ENCODE results near the gene PLA2G4E. TPM values are rescaled to one million over a fixed set of nuclear protein-coding genes. Genes with fewer than 3 reads are reported as not detected.

The PLA2G4E gene
- total and polyA plus RNA-seq, 9 of the 15 experiments (the other 6 are each of a cell fraction or from before 2014, with no cell fraction given) = 0.03 TPM; not detected in 8

DNA sequence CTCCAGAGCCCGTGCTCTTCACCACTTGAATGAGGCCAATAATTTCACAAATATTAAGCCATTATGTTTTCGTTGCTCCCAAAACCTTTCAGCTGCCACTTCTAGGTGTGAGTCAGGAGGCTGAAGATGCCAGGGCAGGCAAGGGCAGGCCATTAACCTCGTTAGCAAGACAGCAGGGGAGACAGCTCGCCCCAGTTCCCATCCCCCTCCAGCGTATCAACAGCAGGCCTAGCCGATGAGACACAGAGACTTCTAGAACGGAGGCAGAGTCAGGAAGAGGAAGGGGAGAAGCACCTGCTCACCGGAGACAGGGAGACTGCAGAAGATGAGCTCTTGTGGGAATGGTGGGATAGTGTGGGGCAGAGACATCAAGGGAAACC is 28.0 kb upstream of the PLA2G4E start:
- in situ Hi-C loops (cut with MboI) = no loop called here
- no peak for FAIRE-seq
- H3K9ac ChIP-seq (ENCODE audit: insufficient read depth in 1 of 2, low read depth in 2 of 2, low read length in 2 of 2) = no peak overlapping the region
- no peak for TF ChIP-seq FOXK1 (CRISPR knock-in tag; IDR thresholded peaks at IDR 0.05; ENCODE audit: borderline replicate concordance)
- TF ChIP-seq CREBBP (IDR thresholded peaks at IDR 0.05; ENCODE audit: low read depth, low read length) = no peak
- TF ChIP-seq WHSC1 (IDR thresholded peaks at IDR 0.05; ENCODE audit: low read length) = no peak
- TF ChIP-seq MXI1 (IDR thresholded peaks at IDR 0.05; ENCODE audit: low read depth, low read length) = no peak
- TF ChIP-seq ZNF263 (CRISPR knock-in tag; IDR thresholded peaks at IDR 0.05; ENCODE audit: borderline replicate concordance) = no peak
- TF ChIP-seq ILF3 (IDR thresholded peaks at IDR 0.05; ENCODE audit: borderline replicate concordance) = no peak
- no peak for TF ChIP-seq KAT2B (IDR thresholded peaks at IDR 0.05; ENCODE audit: low read depth, low read length)
- TF ChIP-seq ZNF124 (CRISPR knock-in tag; IDR thresholded peaks at IDR 0.05) = no peak
- TF ChIP-seq TAF15 (IDR thresholded peaks at IDR 0.05; ENCODE audit: low read depth, low read length) = no peak
- H3K79me2 ChIP-seq (ENCODE audit: control insufficient read depth, insufficient read depth, low read length) = no peaks in the 10 kb centered on the region
- DNase-seq (ENCODE audit: extremely low read depth in 1 of 4, low spot score in 3 of 4) = no peak
- ATAC-seq = no peak
- intact Hi-C loops (cut with micrococcal nuclease) = no loop called here
- ChIA-PET POLR2A (no interaction called here), CTCF (ENCODE audit: low intra/inter-chr PET ratio) (no interaction called here)
- WGBS (ENCODE audit: insufficient coverage, low coverage, missing lambda C conversion rate) = under 1% methylated on average over 7 of the region's 8 CpGs
- H3K36me3 ChIP-seq (ENCODE audit: control insufficient read depth, insufficient read depth, low read length) = no peaks in the 10 kb centered on the region
- peaks cover 42 to 68% of the 10 kb centered on the region in 2 experiments for H3K27me3 ChIP-seq (ENCODE audit: control insufficient read depth in 2 of 2, insufficient read depth in 2 of 2, low read length in 2 of 2)
- no peak overlapping the region for H2AFZ ChIP-seq (ENCODE audit: low read depth, low read length)
- H4K20me1 ChIP-seq (replicated peaks; ENCODE audit: control insufficient read depth, insufficient read depth, low read length) = no peaks in the 10 kb centered on the region; the same call in 1 of the 2 replicates
- H3K4me3 ChIP-seq = no peak overlapping the region
- BruUV-seq (replicated peaks) = no TSS peak
- H3K9me1 ChIP-seq (ENCODE audit: control insufficient read depth, insufficient read depth, low read length) = no peaks in the 10 kb centered on the region
- H3K27ac ChIP-seq (ENCODE audit: extremely low read depth, low read depth, low read length) = no peak overlapping the region
- H3K4me2 ChIP-seq (ENCODE audit: insufficient read depth, low read length) = no peak overlapping the region
- H3K9me3 ChIP-seq (replicated peaks; ENCODE audit: control insufficient read depth, insufficient read depth, low read depth, low read length) = no peaks in the 10 kb centered on the region
- H3K4me1 ChIP-seq (replicated peaks in 1 of 2; ENCODE audit: control insufficient read depth in 2 of 2, insufficient read depth in 2 of 2, low read length in 2 of 2) = peaks cover 0 to 7% of the 10 kb centered on the region in 2 experiments; a peak in 4 of 5 replicates
